Small intestine (tissue), 7 donors: Measurements from ENCODE around the gene WDR45. TPM values are rescaled to one million over a fixed set of nuclear protein-coding genes. Genes with fewer than 3 reads are reported as not detected.

Experiments
- DNase-seq, 2 donors: peaks; one replicate each; pipeline versions ENCODE4 v3.0.0 to v3.0.0-alpha.2; 2013
- FAIRE-seq: peaks from 2 replicates; lab custom pipeline; 2012; peaks lifted over from hg19 to GRCh38; lab: Jason Lieb, UNC
- H3K27ac ChIP-seq, 3 donors: one replicate each; pipeline ENCODE4 v1.5.1; 2013; ENCODE audit warnings: low read length in 2 of 3, mild to moderate bottlenecking in 2 of 3, control low read depth in 1 of 3, inconsistent platforms in 1 of 3, low read depth in 1 of 3, moderate library complexity in 1 of 3
- H3K27me3 ChIP-seq, 3 donors: one replicate each; pipeline ENCODE4 v1.6.1; 2013; ENCODE audit warnings: low read length in 3 of 3, inconsistent platforms in 1 of 3; ENCODE audit not compliant: control insufficient read depth in 3 of 3, insufficient read depth in 3 of 3
- H3K36me3 ChIP-seq, 3 donors: one replicate each; pipeline ENCODE4 v1.6.1; 2013; ENCODE audit warnings: low read length in 3 of 3, inconsistent platforms in 1 of 3, low read depth in 1 of 3, mild to moderate bottlenecking in 1 of 3, moderate library complexity in 1 of 3; ENCODE audit not compliant: control insufficient read depth in 3 of 3, insufficient read depth in 2 of 3
- H3K4me1 ChIP-seq, 3 donors: one replicate each; pipeline ENCODE4 v1.6.1; 2013; ENCODE audit warnings: low read length in 2 of 3, inconsistent platforms in 1 of 3, low read depth in 1 of 3, mild to moderate bottlenecking in 1 of 3, moderate library complexity in 1 of 3; ENCODE audit not compliant: control insufficient read depth in 3 of 3, insufficient read depth in 2 of 3
- H3K4me3 ChIP-seq, 3 donors: one replicate each; pipeline ENCODE4 v1.5.1; 2013; ENCODE audit warnings: low read length in 3 of 3, control low read depth in 1 of 3, inconsistent platforms in 1 of 3, low read depth in 1 of 3, mild to moderate bottlenecking in 1 of 3, moderate library complexity in 1 of 3
- H3K9me3 ChIP-seq, 2 donors: one replicate each; pipeline ENCODE4 v1.6.1; 2013; ENCODE audit warnings: low read depth in 1 of 2, low read length in 1 of 2; ENCODE audit not compliant: control insufficient read depth in 2 of 2, insufficient read depth in 1 of 2
- WGBS, 3 donors: extraction: QIAGEN DNeasy Blood & Tissue Kit; methylation state at CpG; one replicate each; pipeline ENCODE4 v1.1.7; 2013; 5-methylcytosine and 5-hydroxymethylcytosine counted together
- polyA plus RNA-seq, 4 donors: library from polyadenylated mRNA; stranded (reverse) in 3 of 4; unstranded in 1 of 4; fragments of 200-250 nt in 3 of 4; fragments of 120-200 nt in 1 of 4; gene quantifications; one replicate each; pipeline versions ENCODE4 v1.2.1 to v1.2.3, GENCODE V29; 2013
- donor health status: healthy with polysubstance abuse.
- donor health status: control.
- donor health status: control.
- donor health status: Bipolar disorder and iron deficiency.
- donor health status: healthy.

Gene WDR45
- polyA plus RNA-seq, 4 donors = 47.3 to 122 (median 73.1) TPM

DNA sequence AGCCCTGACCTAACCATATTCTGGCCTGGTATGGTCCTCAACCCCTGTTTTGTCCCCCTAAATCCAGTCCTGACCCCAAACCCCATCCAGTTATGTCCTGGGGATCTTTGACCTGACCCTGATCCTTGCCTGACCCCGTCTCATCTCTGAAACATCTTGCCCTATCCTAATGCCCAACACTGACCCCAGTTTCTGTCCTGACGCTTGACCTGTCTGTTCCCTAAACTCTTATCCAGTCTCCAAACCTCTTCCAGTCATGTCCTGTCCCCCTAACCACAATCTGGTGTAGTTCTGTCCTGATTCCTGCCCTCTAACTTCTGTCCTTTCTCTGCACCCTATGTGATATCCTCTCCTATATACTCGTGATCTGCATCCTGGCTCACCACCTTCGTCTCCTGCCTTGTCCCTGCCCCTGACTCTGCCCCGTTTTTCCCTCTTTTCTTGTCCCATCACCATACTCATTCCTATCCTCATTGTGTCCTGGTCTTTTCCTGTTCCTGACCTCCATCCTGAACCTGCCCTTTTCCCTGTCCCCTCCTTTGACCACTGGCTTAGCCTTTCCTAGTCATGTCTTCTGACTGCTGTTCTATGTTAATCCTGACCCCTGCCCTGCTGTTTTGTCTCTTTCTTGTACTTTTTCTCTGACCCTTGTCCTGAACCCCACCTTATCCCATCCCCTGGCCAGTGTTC is 25.5 kb downstream of the WDR45 start:
- no peak for FAIRE-seq

DNA sequence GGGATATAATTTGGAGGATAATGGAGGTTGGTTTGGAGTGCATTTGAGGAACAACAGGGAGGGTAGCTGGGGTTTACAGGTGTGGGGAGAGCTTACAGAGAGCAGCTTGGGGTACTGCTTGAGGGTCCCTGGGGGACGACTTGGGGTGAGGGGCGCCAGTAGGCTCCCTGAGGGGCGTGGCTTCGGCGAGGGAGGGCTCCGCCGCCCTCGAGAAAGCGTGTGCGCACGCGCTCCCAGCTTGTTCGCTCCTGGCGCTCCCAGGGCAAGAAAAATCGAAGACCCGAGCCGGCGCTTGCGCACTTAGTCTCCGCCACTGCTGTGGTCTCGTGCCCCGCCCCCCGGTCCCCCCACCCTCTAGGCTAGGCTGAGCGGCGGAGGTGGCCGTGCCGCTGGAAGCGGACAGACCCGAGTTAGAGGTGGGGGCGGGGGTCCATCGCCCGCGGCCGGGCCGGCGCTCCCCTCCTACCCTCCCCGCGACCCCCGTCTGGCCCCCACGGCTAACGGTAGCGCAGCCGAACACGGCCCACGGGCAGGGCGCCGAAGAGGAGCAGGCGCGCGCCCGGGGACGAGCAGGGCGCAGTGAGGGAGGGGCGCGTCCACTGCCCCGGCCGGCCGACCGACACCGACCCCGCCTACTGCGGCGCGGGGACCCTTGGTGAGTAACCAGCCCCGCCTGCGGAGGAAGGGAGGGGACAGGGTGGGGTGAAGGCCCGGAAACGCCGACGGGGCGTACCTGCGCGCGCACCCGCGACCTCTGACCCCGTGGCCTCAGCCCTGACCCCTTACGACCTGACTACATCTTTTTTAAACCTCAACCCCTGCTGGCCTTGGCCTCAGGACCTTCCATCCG is 26.2 kb downstream of the WDR45 start:
- no peaks in the 10 kb centered on the region for H3K9me3 ChIP-seq
- FAIRE-seq = no peak
- peak overlapping the region; percentile 46 to 56 (median 51) for H3K4me3 ChIP-seq
- H3K27me3 ChIP-seq = no peaks in the 10 kb centered on the region
- 1 to 40% (median 33%) methylated on average over 12 to 79 of the region's 79 CpGs for WGBS, 3 donors
- H3K4me1 ChIP-seq = peaks cover 0 to 10% (median 0%) of the 10 kb centered on the region in 3 donors
- DNase-seq = peak; percentile 29 to 72
- H3K27ac ChIP-seq = peak overlapping the region; percentile 54 to 75 (median 74)
- H3K36me3 ChIP-seq = peaks cover 0 to 2% (median 0%) of the 10 kb centered on the region in 3 donors

More for the DNA sequence above, 25.5 kb downstream of the WDR45 start:
- Histone ChIP-seq H3K4me3 (peak overlapping the region in 2 of 3 donors; percentile 46 to 51), H3K27me3 (no peaks in the 10 kb centered on the region), H3K4me1 (peaks cover 0 to 10% (median 0%) of the 10 kb centered on the region in 3 donors), H3K9me3 (no peaks in the 10 kb centered on the region), H3K27ac (peak overlapping the region in 2 of 3 donors; percentile 74 to 75), H3K36me3 (peaks cover 0 to 2% (median 0%) of the 10 kb centered on the region in 3 donors)
- 82 to 85% (median 83%) methylated on average over 5 of the region's 5 CpGs for WGBS, 3 donors
- no peak for DNase-seq

DNA sequence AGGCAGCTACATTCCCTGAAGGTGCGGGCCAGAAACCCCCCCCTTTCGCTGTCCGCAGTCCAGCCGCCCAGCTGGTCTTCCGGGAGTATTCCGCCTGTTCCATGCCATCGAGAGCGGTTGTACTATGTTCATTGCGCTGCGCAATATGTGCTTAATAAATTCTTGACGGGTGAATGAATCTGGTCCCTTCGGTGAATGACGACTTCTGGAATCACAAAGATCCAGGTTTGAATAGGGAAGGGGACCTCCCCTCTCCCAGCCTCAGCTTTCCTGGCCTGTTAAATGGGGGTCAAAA is 35.8 kb downstream of the WDR45 start:
- H3K36me3 ChIP-seq = peaks cover 0 to 14% (median under 1%) of the 10 kb centered on the region in 3 donors
- no peaks in the 10 kb centered on the region for H3K27me3 ChIP-seq
- peak overlapping the region; percentile 39 to 83 (median 82) for H3K27ac ChIP-seq
- H3K4me3 ChIP-seq = peak overlapping the region in 1 of 3 donors; percentile 23
- peaks cover 0 to 30% (median 0%) of the 10 kb centered on the region in 3 donors for H3K4me1 ChIP-seq
- 11 to 42% (median 18%) methylated on average over 13 of the region's 13 CpGs for WGBS, 3 donors
- DNase-seq (no peak), FAIRE-seq (no peak)
- H3K9me3 ChIP-seq = no peaks in the 10 kb centered on the region

DNA sequence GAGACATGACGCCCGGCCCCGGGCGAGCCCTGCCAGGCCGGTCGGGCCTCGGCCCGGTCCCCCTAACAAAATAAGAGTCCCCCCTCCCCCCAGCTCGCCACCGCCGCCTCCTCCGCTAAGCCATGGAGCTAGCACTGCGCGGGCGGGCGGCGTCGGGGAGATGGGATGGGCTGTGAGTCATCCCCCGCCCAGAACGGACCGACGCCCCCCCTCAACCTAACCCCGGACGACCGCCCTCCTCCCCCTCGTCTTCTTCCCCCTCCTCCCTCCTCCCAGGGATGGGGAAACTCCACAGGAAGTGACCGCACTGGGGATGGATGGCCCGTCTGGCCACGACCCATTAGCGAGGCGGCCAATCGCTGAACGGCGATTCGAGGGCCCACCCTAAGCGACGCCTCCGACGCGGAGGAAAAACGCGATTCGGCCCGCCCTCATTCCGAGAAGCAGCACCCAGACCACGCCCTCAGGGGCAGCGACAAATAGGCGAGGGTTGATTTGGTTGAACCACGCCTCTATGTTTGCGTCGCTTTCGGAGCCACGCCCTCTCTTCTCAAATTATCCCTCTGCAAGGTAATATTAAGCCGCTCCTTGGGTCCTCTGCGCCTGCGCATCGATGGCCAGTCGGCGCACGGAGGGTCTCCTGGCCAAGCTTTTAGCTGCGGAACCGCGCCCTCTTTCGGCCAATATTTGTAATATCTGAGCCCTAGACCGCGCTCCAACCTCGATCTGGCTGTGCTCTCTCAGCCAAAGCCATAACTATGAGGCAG is 36.3 kb downstream of the WDR45 start, which contains the start of gene TFE3:
Gene TFE3, minus strand, starts transcription at position 138 of the 767 bp plus-strand sequence. Its CDS starts 131 bp downstream, at position 7.
- Histone ChIP-seq H3K9me3 (no peaks in the 10 kb centered on the region), H3K4me1 (peaks cover 0 to 30% (median 0%) of the 10 kb centered on the region in 3 donors), H3K27ac (peak within 1 kb of the TSS; percentile 85 to 94 (median 93)), H3K27me3 (no peaks in the 10 kb centered on the region), H3K4me3 (peak within 1 kb of the TSS; percentile 73 to 80 (median 76)), H3K36me3 (peaks cover 0 to 19% (median 2%) of the 10 kb centered on the region in 3 donors)
- WGBS, 3 donors = 0 to 41% (median 20%) methylated on average over 32 to 67 of the region's 67 CpGs
- DNase-seq (peak; percentile 98), FAIRE-seq (peak; percentile 98)

DNA sequence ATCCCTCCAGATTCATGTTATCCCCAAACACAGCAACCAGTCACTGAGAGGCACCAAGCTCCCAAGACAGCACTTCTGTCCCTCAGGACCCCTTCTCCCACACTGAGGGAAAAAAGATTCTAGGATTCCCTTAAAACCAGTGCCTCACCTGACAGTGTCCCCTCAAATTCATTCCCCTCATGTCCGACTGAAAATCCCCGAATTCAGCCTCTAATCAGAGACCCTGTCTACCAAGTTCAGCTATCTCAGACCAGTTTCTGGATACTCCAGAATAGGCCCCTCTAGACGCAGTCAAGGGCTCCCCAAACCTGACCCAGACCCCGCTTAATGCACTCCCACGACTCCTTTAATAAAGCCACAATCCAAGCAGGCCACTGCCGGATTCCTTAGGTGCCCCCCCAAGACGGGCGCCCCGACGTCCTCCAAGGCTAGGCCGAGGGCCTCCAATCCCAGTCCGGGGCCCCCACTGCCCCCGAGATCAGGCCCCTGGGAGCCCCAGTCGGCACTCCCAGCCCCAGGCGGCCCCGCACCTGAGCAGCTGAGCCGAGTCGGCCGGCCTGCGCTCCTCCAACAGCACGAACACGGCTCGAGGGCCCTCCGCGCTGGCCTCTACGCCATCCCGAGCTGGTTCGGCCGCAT is 37.0 kb downstream of the WDR45 start:
- WGBS, 3 donors = 1 to 38% (median 4%) methylated on average over 19 to 29 of the region's 29 CpGs
- Histone ChIP-seq H3K9me3 (no peaks in the 10 kb centered on the region), H3K36me3 (peaks cover 0 to 26% (median 2%) of the 10 kb centered on the region in 3 donors), H3K27me3 (no peaks in the 10 kb centered on the region), H3K4me3 (peak overlapping the region; percentile 73 to 80 (median 76)), H3K4me1 (peaks cover 0 to 30% (median 0%) of the 10 kb centered on the region in 3 donors), H3K27ac (peak overlapping the region; percentile 85 to 94 (median 93))
- no peak for FAIRE-seq
- DNase-seq = no peak

DNA sequence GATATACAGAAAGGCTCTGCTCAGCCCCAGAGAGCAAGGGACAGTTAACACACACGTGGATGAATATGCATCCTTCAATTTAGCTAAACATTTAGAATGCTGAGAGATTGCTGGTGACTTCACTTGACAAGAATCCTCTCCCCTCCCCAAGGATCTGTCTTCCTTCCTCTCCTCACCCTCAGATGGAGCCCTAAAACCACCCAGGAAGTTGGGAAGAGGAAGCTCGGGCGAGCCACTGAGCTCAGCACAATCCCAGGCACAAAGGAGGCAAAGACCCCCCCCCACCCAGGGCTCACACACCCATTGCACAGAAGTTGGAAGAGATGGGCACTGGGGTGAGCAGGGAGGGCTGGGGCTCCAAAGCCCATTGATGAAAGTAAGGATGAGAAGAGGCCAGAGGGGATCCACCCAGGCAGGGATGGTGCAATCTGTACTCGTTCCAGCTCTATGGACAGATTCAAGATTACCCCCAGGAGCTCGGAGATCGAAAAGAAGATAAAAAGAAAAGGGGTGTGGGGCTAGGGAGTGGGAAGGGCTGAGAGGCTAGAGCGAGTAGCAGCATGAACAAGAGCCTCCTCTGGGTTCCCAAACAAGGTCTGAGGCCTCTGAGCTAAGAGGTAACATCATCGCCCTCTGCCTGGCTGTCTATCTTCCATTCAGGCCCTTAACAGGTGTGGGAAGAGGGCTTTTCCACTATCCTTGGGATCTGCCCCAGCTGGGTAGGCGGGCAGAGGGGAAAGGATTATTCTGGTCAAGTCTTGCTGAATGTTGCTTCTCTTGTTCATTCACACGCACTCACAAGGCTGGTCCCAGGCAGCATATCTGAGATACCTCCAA is 37.7 kb downstream of the WDR45 start:
- Histone ChIP-seq H3K4me3 (peak overlapping the region; percentile 73 to 80 (median 76)), H3K27me3 (no peaks in the 10 kb centered on the region), H3K27ac (peak overlapping the region; percentile 85 to 94 (median 93)), H3K36me3 (peaks cover 0 to 32% (median 2%) of the 10 kb centered on the region in 3 donors), H3K4me1 (peaks cover 0 to 30% (median 0%) of the 10 kb centered on the region in 3 donors), H3K9me3 (no peaks in the 10 kb centered on the region)
- peak in 1 of 2 donors; percentile 33 for DNase-seq
- WGBS, 3 donors = 8 to 28% (median 9%) methylated on average over 9 to 10 of the region's 10 CpGs
- FAIRE-seq = no peak

DNA sequence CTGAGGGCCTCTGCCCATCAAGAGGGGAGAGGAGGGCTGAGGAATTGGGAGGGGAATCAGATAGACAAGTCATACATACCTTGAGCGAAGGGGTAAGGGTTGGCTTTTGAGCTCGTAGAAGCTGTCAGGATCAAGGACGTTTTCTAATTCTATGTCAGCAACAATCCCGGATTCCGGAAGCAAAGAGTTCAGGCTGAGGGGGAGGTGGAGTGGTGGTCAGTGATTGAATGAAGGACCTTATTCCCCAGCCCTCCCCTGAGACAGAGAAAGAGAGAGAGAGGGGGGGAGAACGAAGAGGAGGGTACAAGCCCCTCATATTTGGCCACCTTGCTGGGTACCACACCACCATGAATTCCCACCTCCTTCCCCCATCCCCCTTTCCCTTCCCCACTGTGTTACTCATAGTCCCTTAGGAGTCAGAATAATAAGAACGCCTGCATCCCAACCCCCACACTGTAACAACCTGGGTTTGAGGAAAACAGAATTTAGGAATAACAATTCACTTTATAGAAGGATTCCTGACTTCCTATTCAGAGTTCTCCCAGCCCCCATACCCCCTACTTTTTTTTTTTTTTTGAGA is 39.2 kb downstream of the WDR45 start:
- H3K27me3 ChIP-seq = no peaks in the 10 kb centered on the region
- no peaks in the 10 kb centered on the region for H3K9me3 ChIP-seq
- H3K27ac ChIP-seq = peak overlapping the region in 2 of 3 donors; percentile 79 to 80
- no peak for FAIRE-seq
- no peak overlapping the region for H3K4me3 ChIP-seq
- DNase-seq = no peak
- peaks cover 0 to 39% (median 2%) of the 10 kb centered on the region in 3 donors for H3K36me3 ChIP-seq
- 38 to 46% (median 44%) methylated on average over 6 to 7 of the region's 7 CpGs for WGBS, 3 donors
- H3K4me1 ChIP-seq = peaks cover 0 to 30% (median 0%) of the 10 kb centered on the region in 3 donors
